UCSD-AML1 (cell line): ENCODE measurements around the gene SNAPC5.
"Not testable (repeated sequence)": the region's sequence is repeated elsewhere in the genome, so short reads cannot be mapped to it uniquely, and the experiment has no call there.

Source experiments
- DNase-seq: peaks from one replicate; lab custom pipeline; 2025; ENCODE audit not compliant: unreplicated experiment; lab: John Stamatoyannopoulos, UW

Gene SNAPC5, protein sequence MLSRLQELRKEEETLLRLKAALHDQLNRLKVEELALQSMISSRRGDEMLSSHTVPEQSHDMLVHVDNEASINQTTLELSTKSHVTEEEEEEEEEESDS

DNA sequence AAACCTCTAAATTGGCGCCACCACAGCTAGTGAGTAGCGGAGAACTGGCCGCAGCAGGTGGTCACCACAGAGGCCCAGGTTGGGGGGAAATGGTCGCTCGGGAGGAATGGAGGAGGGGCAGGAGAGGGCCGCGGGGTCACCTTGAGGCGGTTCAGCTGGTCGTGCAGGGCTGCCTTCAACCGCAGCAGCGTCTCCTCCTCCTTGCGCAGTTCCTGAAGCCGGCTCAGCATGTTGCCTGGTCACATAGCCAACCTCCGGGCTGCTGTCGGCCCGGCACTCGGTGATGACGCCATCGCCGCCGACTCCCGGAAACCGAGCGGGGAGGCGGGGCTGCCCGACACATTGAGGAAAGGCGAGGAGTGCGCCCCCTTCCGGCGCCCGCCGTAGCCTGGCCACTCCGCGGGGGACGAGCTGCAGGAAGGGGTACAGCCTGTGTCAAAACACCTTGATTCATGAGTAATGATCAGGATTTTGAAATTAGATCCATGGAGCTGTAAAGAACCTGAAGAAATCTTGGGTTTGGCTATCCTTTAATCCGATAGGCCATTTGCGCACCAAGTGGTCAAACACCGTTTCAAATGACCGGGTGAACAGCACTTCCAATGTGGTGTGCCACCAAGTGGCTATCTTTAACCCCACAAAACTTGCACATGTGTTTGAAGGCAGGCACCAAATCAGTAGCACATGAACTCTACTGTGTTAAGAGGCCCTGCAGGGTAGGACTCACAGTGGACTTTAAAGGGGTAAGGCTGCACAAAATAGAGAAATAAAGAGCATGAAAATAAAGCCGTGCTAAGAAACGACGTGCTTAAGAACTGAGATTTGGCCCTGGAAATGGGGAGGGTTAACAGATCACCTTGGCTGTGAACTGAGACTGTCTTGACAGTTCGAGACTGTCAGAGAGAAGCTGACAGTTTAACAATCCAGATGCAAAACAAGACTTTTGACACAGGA is at the start of gene SNAPC5:
Gene SNAPC5, minus strand, starts transcription at position 261 of the 954 bp plus-strand sequence. Its CDS starts 31 bp downstream, at position 230.
- peak; percentile 96 for DNase-seq

DNA sequence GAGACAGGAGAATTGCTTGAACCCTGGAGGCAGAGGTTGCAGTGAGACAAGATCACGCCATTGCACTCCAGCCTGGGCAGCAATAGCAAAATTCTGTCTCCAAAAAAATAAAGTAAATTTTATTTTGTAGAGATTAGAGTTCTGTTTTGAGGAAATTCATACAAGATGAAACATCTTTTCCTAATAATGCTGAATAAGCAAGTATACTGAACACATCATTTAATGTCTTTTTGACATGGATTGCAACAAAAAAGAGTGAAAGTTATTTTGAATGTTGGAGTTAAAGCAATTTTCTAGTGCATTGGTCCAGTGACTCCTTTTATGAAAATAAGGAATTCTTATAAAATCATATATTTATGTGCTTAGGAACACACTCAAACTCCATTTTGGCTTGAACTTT is 47.7 kb upstream of the SNAPC5 start:
- DNase-seq = no peak

DNA sequence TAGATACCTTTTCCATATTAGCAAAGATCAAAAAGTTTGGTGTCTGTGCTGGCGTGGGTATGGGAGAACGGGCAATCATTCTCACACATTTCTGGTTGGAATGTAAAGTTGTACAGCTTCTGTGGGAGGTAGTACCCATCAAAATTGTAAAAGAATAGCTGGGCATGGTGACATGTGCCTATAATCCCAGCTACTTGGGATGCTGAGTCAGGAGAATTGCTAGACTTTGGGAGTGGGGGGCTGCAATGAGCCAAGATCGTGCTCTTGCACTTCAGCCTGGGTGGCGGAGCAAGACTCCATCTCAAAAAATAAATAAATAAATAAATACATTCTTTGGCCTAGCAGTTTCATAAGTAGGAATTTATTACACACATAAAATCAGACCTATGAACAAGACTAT is 45.3 kb upstream of the SNAPC5 start:
- DNase-seq = no peak

DNA sequence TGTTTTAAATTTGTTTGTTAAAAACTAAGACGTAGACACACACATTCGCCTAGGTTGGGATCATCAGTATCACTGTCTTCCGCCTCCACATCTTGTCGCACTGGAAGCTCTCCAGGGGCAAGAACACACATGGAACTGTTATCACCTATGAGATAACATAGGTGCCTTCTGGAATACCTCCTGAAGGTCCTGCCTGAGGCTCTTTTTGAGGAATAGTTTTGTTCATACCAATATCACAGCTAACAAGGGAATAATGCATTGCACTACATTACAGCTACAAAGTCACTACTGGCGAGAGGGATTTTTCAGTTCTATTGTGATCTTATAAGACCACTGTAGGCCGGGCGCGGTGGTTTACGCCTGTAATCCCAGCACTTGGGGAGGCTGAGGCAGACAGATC is 37.5 kb upstream of the SNAPC5 start:
- no peak for DNase-seq

DNA sequence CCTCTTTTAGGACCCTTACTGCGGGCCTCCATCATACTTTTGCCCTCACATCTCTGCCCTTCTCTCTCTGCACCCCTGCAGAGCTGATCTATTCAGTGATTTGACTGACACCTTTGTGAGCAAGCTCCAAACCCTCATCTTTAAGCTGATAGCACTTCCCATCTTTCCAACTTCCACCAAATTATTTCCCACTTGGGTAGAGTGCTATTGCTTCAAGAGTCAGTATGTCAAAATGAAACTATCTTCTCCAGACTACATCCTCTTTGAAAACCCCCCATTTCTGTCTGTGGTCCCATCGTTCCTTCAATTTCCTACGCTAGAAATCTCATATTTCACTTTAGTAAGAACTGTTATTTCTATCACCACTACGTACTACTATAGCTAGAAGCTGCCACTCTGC is 27.3 kb upstream of the SNAPC5 start:
- no peak for DNase-seq

DNA sequence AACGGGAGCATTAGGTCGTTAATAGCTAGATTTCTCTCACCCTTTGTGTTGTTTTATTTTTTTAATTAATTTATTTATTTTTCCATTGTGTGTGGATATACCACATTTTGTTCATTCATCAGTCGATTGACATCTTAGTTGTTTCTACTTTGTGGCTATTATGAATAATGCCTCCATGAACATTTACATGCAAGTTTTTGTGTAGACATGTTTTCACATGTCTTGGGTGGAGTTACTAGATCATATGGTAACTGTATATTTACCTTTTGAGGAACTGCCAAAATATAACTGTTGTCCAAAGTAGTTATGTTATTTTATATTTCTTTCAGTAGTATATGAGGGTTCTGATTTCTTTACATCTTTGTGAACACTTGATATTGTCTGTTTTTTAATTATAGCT is 26.4 kb upstream of the SNAPC5 start:
- no peak for DNase-seq

DNA sequence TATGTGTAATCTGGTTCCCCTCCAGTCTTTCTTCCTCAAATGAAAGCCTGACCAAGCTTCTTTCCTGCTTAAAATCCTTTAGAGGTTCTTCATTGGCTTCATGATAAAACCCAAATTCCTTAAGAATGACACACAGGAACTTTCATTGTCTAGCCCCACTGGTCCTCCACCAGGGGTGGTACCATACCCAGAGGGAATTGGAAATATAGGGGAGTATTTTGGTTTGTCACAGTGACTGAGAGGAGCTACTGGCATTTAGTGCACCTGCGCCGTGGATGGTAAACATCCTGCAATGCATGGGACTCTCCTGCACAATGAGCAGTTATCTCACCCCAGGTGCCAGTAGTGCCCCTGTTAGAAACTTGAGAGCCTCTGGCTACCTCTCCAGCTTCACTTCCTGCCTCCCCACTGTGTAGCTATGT is 18.4 kb upstream of the SNAPC5 start:
- DNase-seq = no peak

DNA sequence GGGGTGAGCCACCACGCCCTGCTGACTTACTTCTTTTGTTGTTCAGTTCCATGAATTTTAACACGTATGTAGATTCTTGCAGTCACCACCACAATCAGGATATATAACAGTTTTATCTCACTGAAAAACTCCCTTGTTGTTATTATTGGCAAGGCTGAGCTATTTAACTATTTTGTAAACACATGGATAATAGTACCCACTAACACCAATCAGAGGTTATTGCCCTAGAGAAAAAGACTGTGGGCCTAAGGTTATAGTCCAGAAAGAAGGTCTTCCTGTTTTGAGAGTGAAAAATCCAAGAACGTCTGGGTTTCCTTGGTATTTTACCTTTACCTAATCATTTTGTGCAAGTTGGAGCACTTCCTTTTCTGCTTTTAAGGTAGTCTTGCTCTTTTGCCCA is 17.0 kb upstream of the SNAPC5 start:
- DNase-seq = no peak

DNA sequence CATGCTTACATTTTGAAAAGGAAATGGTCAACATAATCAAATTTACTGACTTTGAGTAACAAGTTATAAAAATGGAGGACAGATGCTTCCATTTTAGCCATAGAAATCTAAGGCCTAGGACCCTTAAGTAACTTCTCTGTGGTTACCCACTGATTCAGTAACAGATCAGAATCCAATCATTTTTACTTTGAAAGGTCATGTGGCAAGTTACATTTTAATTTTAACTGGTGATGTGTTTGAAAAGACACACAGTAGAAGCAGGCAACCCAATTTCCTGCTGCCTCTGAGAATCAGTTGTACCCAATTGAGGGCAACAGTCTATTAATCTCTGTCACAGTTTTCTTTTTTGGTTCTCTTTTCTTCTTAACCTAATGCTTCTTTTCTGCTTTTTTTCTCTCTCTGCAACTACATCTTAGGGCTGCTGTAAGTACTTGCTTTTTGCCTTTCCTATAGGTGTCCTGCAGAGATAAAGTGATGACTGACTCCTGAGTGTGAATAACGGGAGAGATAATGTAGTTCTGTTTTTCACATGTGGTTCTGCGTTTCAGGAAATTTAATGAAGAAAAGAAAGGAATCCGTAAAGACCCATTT is 10.8 kb upstream of the SNAPC5 start:
- no peak for DNase-seq

DNA sequence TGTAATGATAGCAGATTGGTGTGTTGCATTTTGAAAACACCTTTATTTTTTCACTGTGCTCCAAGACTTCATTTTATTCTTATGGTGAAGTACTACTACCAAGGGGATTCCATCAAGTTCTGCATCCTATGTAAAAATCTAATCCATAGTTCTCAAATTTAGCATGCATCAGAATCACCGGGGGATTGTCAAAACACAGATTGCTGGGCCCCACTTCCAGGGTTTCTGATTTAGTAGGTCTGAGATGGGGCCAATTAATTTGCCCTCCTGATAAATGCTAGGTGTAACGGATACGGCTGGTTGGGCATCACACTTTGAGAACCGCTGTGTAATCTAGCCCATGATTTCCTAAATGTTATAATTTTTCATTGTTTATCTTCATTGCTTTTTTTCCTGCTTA is 8.3 kb upstream of the SNAPC5 start:
- no peak for DNase-seq

DNA sequence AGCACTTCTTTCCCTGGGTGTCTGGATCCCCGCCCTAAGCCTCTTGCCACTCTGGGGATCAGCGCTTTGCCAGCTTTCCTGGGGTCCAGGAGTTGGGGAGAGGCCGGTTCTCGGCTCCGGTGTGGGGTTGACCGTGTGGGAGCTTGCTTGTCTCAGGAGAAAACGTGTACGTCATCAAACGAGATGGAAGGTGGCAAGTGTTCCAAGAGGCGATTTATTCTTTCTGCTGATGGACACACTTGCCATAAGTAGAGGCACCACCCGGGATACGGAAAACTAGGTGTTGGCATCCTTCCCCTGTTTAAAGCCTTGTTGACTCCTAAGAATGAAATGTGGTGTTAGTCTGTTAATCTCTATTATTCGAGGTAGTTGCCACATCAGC is 7.9 kb upstream of the SNAPC5 start:
- DNase-seq = no peak

DNA sequence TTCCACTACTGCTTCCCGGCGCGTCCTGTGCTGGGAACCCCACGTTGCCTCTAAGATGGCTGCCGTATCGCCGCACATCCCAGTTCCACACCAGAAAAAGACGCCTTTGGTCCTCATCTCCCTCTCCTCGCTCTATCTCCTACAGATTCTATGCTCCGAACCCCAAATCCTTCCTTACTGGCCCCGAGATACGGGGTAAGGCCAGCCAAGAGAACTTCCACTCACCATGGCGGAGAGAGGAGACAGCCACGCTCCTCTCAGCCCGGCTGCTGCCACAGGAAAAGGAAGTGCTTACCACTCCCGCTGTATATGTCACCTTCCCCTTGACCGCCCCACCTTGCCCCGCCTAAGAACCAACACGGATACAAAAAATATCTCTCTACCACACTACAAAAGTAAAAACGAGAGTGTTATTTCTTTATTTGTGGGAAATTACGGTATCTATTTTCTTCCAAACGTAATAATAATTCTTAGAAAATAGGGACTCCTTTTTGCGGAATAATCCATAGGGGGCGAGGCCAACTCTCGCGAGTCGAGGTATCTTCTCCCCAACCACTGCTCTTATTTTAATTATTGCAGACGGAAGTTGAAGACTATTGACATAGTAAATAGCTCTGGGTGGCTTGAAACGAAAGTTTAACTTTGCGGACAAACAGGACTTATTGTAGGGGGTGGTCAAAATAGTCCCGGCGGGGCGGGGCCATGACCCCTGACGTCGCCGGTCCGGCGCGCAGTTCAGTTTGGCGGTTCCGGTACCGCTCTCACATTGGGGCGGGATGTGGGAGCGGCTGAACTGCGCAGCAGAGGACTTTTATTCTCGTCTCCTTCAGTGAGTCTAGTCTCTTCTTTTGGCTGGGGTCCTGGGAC is 7.2 kb upstream of the SNAPC5 start, which contains the start of the genes RPL4 and ZWILCH:
Gene RPL4, minus strand, starts transcription at position 293 of the 867 bp plus-strand sequence. Its CDS starts 65 bp downstream, at position 228.
Gene ZWILCH, plus strand, starts transcription at position 764 of the 867 bp plus-strand sequence. Its CDS starts 13 bp downstream, at position 777.
- peak; percentile 80 for DNase-seq

DNA sequence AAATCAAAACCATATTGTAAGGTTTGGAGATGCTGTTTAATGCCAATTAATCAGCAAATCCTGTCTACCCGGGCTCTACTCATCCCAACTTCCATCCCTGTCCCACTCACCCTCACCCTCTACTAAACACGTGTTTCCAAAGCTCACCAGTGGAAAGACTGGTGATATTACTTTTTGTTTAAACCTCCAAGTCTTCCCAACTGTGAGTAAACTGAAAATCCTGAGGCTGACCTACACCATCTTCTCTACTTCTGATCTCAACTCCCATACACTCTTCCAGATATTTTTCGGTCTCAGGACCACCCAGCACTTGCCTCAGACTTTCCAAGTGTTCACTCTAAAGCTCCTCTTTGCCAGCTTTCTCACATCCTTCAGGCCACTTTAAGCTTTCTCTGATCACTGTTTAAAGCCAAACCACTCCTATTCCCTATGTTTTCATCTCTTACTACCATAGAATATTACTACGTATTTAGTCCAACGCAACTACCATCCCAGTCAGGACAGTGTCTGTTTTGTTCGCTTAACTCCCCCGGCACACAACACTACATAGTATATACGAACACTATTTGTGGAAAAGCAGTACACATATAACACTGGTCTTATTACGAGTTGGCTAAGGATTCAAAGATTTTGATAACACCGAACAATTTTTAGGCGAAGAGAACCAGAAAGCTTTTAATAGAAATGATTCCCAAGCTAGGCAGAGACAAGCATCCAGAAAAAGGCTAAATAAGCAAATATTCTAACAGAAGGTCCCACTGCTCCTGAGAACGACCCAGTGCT is 6.4 kb upstream of the SNAPC5 start:
- no peak for DNase-seq

DNA sequence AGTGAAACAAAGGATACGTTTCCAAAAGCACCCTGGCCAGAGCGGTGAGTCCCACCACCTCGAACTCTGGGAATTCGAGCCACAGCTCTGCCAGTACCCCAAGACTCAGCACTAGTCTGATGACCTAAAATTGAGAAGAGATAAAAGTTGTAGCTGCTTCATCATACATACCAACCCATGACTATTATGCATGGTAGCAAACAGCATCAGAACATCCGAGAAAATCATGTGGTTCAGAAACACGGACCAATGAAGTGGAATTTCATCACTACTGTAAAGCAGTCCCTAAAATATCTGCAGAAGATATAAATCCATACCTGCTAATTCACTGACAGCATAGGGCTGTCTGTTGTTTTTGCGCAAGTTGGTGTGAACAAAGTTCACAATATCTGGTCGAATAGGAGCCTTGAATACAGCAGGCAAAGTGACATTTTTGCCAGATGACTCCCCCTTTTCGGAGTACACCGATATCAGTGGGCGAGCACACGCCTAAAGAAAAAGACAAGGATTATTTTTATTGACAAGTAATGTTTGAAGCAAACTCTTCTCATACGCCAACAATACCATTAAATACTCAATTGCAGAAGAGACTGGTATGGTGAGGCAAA is 5.6 kb upstream of the SNAPC5 start:
- not testable (repeated sequence) for DNase-seq

DNA sequence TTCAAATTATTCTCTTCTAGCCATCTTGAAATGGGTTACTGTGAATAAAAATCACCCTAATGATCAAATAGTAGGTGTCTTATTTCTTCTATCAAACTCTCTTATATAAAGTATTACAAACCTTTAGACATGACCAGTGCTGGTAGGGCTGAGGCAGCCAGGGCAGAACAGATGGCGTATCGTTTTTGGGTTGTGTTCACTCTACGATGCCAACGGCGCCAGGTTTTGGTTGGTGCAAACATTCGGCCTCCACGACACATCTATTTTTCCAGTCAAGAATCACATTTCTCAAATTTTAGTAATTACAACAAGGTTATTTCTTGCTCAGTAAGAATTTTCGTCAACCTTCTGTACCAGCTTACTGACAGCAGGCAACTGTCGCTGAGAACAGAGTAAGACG is 4.9 kb upstream of the SNAPC5 start:
- DNase-seq = no peak

DNA sequence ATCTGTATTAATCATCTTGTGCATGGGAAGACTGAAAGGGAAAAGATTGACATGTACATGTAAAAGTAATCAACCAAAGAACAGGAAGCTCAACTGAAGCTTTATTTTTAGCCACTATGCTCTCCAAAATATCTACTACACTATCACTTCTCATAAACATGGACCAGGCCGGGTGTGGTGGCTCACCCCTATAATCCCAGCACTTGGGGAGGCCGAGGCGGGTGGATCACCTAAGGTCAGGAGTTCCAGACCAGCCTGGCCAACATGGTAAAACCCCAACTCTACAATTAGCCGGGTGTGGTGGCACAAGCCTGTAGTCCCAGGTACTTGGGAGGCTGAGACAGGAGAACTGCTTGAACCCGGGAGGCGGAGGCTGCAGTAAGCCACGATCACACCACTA is 2.8 kb upstream of the SNAPC5 start:
- DNase-seq = not testable (repeated sequence)

DNA sequence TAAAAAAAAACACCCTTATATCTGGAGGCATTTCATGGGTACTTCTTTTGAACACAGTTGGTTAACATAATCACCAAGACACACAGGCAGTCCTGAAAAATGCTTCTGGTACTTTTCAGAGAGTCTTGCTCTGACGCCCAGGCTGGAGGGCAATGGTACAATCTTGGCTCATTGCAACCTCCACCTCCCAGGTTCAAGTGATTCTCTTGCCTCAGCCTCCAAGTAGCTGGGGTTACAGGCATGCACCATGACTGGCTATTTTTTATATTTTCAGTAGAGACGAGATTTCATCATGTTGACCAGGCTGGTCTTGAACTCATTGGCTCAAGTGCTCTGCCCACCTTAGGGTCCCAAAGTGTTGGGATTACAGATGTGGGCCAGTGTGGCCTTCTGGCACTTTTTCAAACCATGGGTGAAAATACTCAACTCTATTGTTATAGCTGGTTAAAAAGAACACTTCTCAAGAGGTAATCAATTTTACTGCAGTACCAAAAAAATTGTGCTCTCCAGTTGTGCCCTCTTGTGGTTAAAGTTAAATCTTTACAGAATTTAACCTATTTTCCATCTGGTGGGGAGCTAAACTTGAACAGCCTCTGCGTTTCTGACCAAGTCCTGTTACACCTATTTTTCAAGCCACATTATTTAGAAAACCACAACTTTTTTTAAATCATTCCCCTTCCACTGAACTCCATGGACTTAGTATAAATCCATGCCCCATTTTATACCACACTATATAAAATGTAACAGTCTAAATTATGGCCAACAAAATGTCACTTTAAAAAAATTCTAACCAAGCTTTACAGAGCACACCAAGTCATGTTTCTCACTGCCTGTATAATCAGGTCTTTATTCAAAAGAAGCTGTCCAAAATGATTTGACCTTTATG is 1.2 kb upstream of the SNAPC5 start:
- DNase-seq = no peak

DNA sequence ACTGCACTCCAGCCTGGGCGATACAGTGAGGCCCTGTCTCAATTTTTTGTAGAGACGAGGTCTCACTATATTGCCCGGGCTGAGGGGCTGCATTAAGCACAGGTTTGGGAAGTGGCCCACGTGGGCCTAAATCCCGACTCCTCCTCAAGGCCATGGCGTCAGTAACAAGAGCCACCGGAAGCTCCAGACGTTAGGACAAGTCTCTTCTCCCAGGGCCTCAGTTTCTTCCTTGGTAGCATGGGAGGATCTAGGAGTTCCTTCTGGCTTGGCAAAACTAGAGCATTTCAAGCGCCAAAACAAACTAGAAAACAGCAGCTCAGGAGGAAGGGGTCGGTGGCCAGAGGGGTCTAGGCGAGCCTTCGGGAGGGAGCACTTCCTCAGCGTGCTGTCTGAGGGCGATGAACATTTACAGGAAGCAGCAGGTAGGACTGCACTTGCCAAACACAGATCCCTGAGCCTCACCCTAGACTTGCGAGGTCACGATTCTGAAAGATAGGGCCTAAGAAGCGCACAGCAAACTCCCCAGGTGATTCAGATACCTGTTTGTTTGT is 536 bp downstream of the SNAPC5 start:
- DNase-seq = no peak

DNA sequence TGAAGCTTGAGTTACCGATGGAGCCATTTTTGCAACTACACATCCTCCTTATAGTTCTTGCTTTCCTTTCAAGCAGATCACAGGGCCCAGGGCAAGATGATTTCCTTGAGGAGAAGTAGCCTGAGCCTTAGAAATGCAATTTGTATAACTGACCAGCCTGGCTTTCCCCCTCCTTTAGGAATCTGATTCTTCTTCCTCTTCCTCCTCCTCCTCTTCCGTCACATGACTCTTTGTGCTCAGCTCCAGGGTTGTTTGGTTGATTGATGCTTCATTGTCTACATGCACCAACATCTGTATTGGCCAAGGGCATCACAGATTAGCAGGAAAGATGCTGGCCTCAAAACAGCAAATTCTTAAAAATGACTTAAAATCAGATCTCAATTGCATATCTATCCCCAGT is 3.3 kb downstream of the SNAPC5 start:
- DNase-seq = no peak
